ENCODE results near the gene CCR7. TPM values are rescaled to one million over a fixed set of nuclear protein-coding genes. Genes with fewer than 3 reads are reported as not detected.
"Not testable (repeated sequence)": the region's sequence is repeated elsewhere in the genome, so short reads cannot be mapped to it uniquely, and the experiment has no call there.

The CCR7 gene
- total RNA-seq, 6 experiments from 2014 or later: not detected

GRCh38 chr17:40590742-40591141, 25.5 kb upstream of the CCR7 start:
- Mint-ChIP-seq H3K4me1 (ENCODE audit: low read depth) (no peaks in the 10 kb centered on the region), H3K36me3 (ENCODE audit: low read depth) (no peaks in the 10 kb centered on the region), H3K27me3 (ENCODE audit: insufficient read depth) (peaks cover 31% of the 10 kb centered on the region), H3K9me3 (no peaks in the 10 kb centered on the region), H3K4me3 (no peak overlapping the region), H3K27ac (no peak overlapping the region)
- DNase-seq: no peak
- no peak for TF ChIP-seq CTCF (IDR thresholded peaks at IDR 0.05)

- H3K4me3 Mint-ChIP-seq: no peak overlapping the region
- TF ChIP-seq CTCF (IDR thresholded peaks at IDR 0.05): no peak
- H3K36me3 Mint-ChIP-seq (ENCODE audit: low read depth): no peaks in the 10 kb centered on the region; the same call in 1 of the 2 replicates
- H3K27me3 Mint-ChIP-seq (ENCODE audit: insufficient read depth): peaks cover 36% of the 10 kb centered on the region
- peaks cover 10% of the 10 kb centered on the region for H3K9me3 Mint-ChIP-seq
- DNase-seq: no peak
- no peaks in the 10 kb centered on the region for H3K4me1 Mint-ChIP-seq (ENCODE audit: low read depth)
- no peak overlapping the region for H3K27ac Mint-ChIP-seq
Observed at GRCh38 chr17:40588552-40588951, 23.3 kb upstream of the CCR7 start.

GRCh38 chr17:40586264-40586663, 21.0 kb upstream of the CCR7 start:
- not testable (repeated sequence) for H3K27ac Mint-ChIP-seq; H3K4me1 Mint-ChIP-seq (ENCODE audit: low read depth); DNase-seq; H3K36me3 Mint-ChIP-seq (ENCODE audit: low read depth); H3K4me3 Mint-ChIP-seq
- H3K9me3 Mint-ChIP-seq: peaks cover 10% of the 10 kb centered on the region
- peaks cover 36% of the 10 kb centered on the region for H3K27me3 Mint-ChIP-seq (ENCODE audit: insufficient read depth)

GRCh38 chr17:40584950-40585349, 19.7 kb upstream of the CCR7 start:
- H3K4me3 Mint-ChIP-seq; DNase-seq; H3K4me1 Mint-ChIP-seq (ENCODE audit: low read depth); H3K36me3 Mint-ChIP-seq (ENCODE audit: low read depth); H3K27ac Mint-ChIP-seq: not testable (repeated sequence)
- Mint-ChIP-seq H3K27me3 (ENCODE audit: insufficient read depth) (peaks cover 31% of the 10 kb centered on the region), H3K9me3 (peaks cover 10% of the 10 kb centered on the region)

- Mint-ChIP-seq H3K4me3 (no peak overlapping the region), H3K27ac (no peak overlapping the region)
Observed at GRCh38 chr17:40582328-40582901, 17.1 kb upstream of the CCR7 start.

GRCh38 chr17:40580140-40580539, 14.9 kb upstream of the CCR7 start:
- no peak overlapping the region for H3K27ac Mint-ChIP-seq
- H3K9me3 Mint-ChIP-seq: peaks cover 13% of the 10 kb centered on the region
- H3K4me3 Mint-ChIP-seq: no peak overlapping the region
- TF ChIP-seq CTCF (IDR thresholded peaks at IDR 0.05): no peak
- no peaks in the 10 kb centered on the region for H3K4me1 Mint-ChIP-seq (ENCODE audit: low read depth)
- DNase-seq: no peak
- peaks cover 36% of the 10 kb centered on the region for H3K27me3 Mint-ChIP-seq (ENCODE audit: insufficient read depth)
- H3K36me3 Mint-ChIP-seq (ENCODE audit: low read depth): peaks cover 2% of the 10 kb centered on the region; the same call in 1 of the 2 replicates

More at GRCh38 chr17:40582328-40582901, 17.1 kb upstream of the CCR7 start:
- no peaks in the 10 kb centered on the region for H3K4me1 Mint-ChIP-seq (ENCODE audit: low read depth)
- H3K9me3 Mint-ChIP-seq: peaks cover 10% of the 10 kb centered on the region
- no peak for DNase-seq
- H3K36me3 Mint-ChIP-seq (ENCODE audit: low read depth): no peaks in the 10 kb centered on the region; the same call in 1 of the 2 replicates
- TF ChIP-seq CTCF (IDR thresholded peaks at IDR 0.05): no peak
- peaks cover 26% of the 10 kb centered on the region for H3K27me3 Mint-ChIP-seq (ENCODE audit: insufficient read depth)

Measured in HFFc6 (cell line).